ENCODE measurements around the gene MCF2.

GRCh38 chrX:139708067-139708466, at the start of gene MCF2:
- TF ChIP-seq CTCF (IDR thresholded peaks at IDR 0.05) (no peak), POLR2A (IDR thresholded peaks at IDR 0.05) (no peak)
